Neutrophil (primary cell): Measurements from ENCODE around the gene PCNX2.

ENCODE experiments used
- H3K27ac ChIP-seq: fragments of 200-600 bp; sonication (generic); 2 replicates; pipeline ENCODE4 v1.5.1; 2016; ENCODE audit warnings: mild to moderate bottlenecking, moderate library complexity
- H3K27me3 ChIP-seq: fragments of 200-600 bp; sonication (generic); 2 replicates; pipeline ENCODE4 v1.6.0; 2016; ENCODE audit warnings: mild to moderate bottlenecking
- H3K36me3 ChIP-seq: fragments of 200-600 bp; sonication (generic); 2 replicates; pipeline ENCODE4 v1.5.1; 2017
- H3K4me1 ChIP-seq, 2 experiments: fragments of 200-600 bp in 1 of 2; sonication (generic) in 1 of 2; 1 replicate in 1 of 2; 2 replicates in 1 of 2; pipeline versions ENCODE4 v1.5.1 to v1.6.1; 2013 to 2016; ENCODE audit warnings: low read depth in 1 of 2, low read length in 1 of 2, mild to moderate bottlenecking in 1 of 2, moderate library complexity in 1 of 2; ENCODE audit not compliant: control insufficient read depth in 1 of 2, insufficient read depth in 1 of 2
- H3K4me3 ChIP-seq, 2 experiments: fragments of 200-600 bp in 1 of 2; sonication (generic) in 1 of 2; 1 replicate in 1 of 2; 2 replicates in 1 of 2; pipeline ENCODE4 v1.5.1; 2013 to 2016; ENCODE audit warnings: low read depth in 1 of 2, low read length in 1 of 2, mild to moderate bottlenecking in 1 of 2, moderate library complexity in 1 of 2
- H3K9me3 ChIP-seq: fragments of 200-600 bp; sonication (generic); 2 replicates; pipeline ENCODE4 v1.5.1; 2016
- TF ChIP-seq, protein P1 (sequence below): fragments of 200-600 bp; sonication (generic); IDR thresholded peaks from 2 replicates; pipeline ENCODE4 v1.5.1; 2016; ENCODE audit warnings: antibody characterized with exemption

Gene PCNX2

DNA sequence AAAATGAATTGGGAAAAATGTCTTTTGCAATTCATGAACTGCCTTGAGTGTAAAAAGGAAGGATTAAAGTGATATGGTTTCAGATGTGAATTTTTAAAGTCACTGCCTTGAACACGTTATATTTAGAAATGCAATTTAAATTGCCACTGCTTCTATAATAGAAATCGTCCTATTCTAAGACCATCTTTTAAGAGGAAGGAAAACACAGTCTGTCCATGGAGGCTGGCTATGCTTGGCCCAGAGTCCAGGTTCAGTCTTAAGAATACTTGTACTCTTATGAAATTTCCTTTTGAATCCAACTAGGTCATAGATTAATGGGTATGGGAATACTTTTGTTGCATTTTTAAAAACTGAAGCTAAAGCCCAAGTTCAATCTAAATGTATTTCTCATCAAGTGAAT, 86.0 kb downstream of the PCNX2 start:
- Histone ChIP-seq H3K27ac (no peak overlapping the region), H3K9me3 (no peaks in the 10 kb centered on the region), H3K4me3 (no peak overlapping the region), H3K36me3 (no peaks in the 10 kb centered on the region), H3K4me1 (no peaks in the 10 kb centered on the region), H3K27me3 (no peaks in the 10 kb centered on the region)
- TF ChIP-seq, protein P1, sequence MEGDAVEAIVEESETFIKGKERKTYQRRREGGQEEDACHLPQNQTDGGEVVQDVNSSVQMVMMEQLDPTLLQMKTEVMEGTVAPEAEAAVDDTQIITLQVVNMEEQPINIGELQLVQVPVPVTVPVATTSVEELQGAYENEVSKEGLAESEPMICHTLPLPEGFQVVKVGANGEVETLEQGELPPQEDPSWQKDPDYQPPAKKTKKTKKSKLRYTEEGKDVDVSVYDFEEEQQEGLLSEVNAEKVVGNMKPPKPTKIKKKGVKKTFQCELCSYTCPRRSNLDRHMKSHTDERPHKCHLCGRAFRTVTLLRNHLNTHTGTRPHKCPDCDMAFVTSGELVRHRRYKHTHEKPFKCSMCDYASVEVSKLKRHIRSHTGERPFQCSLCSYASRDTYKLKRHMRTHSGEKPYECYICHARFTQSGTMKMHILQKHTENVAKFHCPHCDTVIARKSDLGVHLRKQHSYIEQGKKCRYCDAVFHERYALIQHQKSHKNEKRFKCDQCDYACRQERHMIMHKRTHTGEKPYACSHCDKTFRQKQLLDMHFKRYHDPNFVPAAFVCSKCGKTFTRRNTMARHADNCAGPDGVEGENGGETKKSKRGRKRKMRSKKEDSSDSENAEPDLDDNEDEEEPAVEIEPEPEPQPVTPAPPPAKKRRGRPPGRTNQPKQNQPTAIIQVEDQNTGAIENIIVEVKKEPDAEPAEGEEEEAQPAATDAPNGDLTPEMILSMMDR: no peak

DNA sequence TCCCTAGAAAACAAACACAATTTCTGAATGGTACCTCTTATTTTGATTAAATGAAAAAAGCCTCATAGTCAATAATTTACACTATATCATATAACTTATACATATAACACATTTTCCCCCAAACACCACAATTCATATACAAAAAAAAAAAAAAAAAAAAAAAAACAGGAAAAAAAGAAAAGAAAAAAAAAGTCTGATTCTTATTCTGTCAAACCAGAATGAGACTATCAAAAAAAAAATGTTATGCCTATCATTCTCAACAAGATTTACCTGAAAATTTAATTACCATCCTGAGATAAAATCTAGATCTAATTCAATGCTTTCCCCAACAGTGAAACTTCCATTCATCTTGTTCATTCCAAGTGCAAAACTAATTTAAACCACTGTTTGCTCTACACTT, 86.8 kb downstream of the PCNX2 start:
- Histone ChIP-seq H3K4me1 (no peaks in the 10 kb centered on the region), H3K27ac (no peak overlapping the region), H3K9me3 (no peaks in the 10 kb centered on the region), H3K36me3 (no peaks in the 10 kb centered on the region), H3K27me3 (no peaks in the 10 kb centered on the region), H3K4me3 (no peak overlapping the region)
- TF ChIP-seq, protein P1: no peak

DNA sequence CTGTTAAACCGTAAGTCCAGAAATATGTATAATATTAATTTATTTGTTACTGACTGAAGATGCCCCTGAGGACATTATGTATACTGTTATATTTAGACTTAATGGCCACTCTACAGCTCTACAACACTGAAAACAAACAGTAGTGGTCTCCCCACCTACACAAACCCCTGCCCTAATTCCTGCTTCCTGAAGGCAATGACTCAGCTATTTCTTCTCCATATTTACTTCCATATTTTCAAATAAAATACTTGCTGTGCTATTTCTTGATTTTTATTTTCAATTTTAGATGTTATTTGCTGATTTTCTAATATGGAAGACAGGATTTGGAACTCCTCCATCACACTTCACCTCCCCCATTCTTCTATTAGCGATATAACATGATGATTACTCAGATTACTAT, 97.6 kb downstream of the PCNX2 start:
- H3K4me1 ChIP-seq: no peaks in the 10 kb centered on the region
- H3K9me3 ChIP-seq: no peaks in the 10 kb centered on the region
- H3K27me3 ChIP-seq: no peaks in the 10 kb centered on the region
- no peak overlapping the region for H3K4me3 ChIP-seq
- TF ChIP-seq, protein P1: no peak
- H3K36me3 ChIP-seq: no peaks in the 10 kb centered on the region
- H3K27ac ChIP-seq: no peak overlapping the region

DNA sequence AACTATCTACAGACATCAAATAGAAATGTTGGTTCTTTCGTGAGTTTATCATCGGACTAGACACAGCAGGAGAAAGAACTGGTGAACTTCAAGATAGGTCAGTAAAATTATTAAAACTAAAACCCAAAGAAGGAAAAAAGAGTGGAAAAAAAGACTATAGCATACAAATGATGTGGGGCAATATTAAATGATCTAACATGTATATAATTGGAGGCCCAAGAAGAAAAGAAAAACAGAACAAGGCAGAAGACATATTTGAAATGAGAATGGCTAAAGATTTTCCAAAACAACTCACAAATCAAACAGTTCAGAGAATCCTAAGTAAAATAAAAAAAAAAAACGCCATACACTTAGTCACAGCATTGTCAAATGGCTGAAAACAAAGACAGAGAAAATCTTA, 101.8 kb downstream of the PCNX2 start:
- TF ChIP-seq, protein P1: no peak
- no peak overlapping the region for H3K4me3 ChIP-seq
- H3K9me3 ChIP-seq: no peaks in the 10 kb centered on the region
- no peaks in the 10 kb centered on the region for H3K36me3 ChIP-seq
- H3K27me3 ChIP-seq: no peaks in the 10 kb centered on the region
- no peaks in the 10 kb centered on the region for H3K4me1 ChIP-seq
- H3K27ac ChIP-seq: no peak overlapping the region

DNA sequence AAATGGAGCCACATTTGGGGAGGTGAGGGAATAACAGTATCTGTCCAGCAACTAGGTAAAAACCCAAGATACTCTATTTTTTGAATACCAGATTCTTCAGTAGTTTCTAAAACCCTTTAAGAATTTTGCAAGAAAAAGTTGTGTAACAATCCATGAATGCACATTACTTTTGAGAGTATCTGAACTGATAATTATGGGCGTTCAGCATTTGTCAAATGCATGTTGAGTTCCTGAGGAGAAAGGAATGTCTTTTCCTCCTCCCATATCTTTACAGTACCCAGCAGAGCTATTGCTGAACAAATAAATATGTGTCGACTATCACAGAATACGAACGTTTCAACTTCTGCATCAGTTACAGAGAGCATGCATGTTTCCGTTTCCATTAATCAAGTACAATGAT, 104.5 kb downstream of the PCNX2 start:
- no peaks in the 10 kb centered on the region for H3K4me1 ChIP-seq
- H3K4me3 ChIP-seq: no peak overlapping the region
- no peak overlapping the region for H3K27ac ChIP-seq
- no peaks in the 10 kb centered on the region for H3K27me3 ChIP-seq
- no peaks in the 10 kb centered on the region for H3K9me3 ChIP-seq
- H3K36me3 ChIP-seq: no peaks in the 10 kb centered on the region
- TF ChIP-seq, protein P1: no peak

DNA sequence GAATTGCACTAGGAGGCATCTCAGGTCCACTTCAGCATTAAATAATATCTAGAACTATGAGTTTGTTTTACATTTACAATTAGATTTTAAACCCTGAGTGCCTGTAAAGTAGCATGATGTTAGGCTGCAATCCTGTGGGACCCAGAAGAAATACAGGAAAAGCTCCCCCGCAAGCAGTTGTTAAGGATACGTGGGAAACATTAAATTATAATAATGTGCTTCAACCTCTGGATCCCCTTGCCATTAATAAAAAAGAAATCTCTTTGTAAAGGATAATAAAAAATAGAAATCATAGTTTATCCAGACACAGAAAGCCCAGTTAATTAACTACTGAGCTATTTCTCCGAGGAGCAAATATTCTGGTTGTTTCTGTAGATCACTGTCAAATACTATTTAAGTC, 106.0 kb downstream of the PCNX2 start:
- TF ChIP-seq, protein P1: no peak
- Histone ChIP-seq H3K27me3 (no peaks in the 10 kb centered on the region), H3K36me3 (no peaks in the 10 kb centered on the region), H3K4me1 (no peaks in the 10 kb centered on the region), H3K4me3 (no peak overlapping the region), H3K27ac (no peak overlapping the region), H3K9me3 (no peaks in the 10 kb centered on the region)
